Cardiac muscle cell (in vitro differentiated cells and primary cell): ENCODE measurements around the gene IFNG-AS1. TPM values are rescaled to one million over a fixed set of nuclear protein-coding genes. Genes with fewer than 3 reads are reported as not detected.

ENCODE experiments used
- DNase-seq, 2 donors: peaks; one replicate each; pipeline versions ENCODE4 v3.0.0 to v3.0.0-alpha.2; 2010 to 2017; ENCODE audit warnings: low read depth in 1 of 2, low spot score in 1 of 2
- H3K27ac ChIP-seq: fragments of 200-600 bp; sonication (generic); 2 replicates; pipeline ENCODE4 v1.5.1; 2016
- H3K27me3 ChIP-seq: fragments of 200-600 bp; sonication (generic); 2 replicates; pipeline ENCODE4 v1.6.0; 2016; ENCODE audit warnings: control low read depth
- H3K36me3 ChIP-seq: fragments of 200-600 bp; sonication (generic); 2 replicates; pipeline ENCODE4 v1.5.1; 2016; ENCODE audit warnings: control low read depth
- H3K4me1 ChIP-seq: fragments of 200-600 bp; sonication (generic); 2 replicates; pipeline ENCODE4 v1.8.1; 2017; ENCODE audit warnings: low read depth, mild to moderate bottlenecking, mixed run types
- H3K4me3 ChIP-seq: fragments of 200-600 bp; sonication (generic); 2 replicates; pipeline ENCODE4 v1.5.1; 2016; ENCODE audit warnings: mild to moderate bottlenecking
- H3K9me3 ChIP-seq: fragments of 200-600 bp; sonication (generic); 2 replicates; pipeline ENCODE4 v1.5.1; 2017; ENCODE audit warnings: low read depth, mild to moderate bottlenecking, control low read depth
- CTCF ChIP-seq: IDR thresholded peaks from 2 replicates; pipeline ENCODE4 v1.5.1; 2012; ENCODE audit warnings: low read depth, mild to moderate bottlenecking, low read length
- polyA plus RNA-seq: library from polyadenylated mRNA; unstranded; fragments of >200 nt; fragmentation: Nextera tagmentation; extraction: Ambion mirVana; gene quantifications from 2 replicates; pipeline ENCODE4 v1.2.1, GENCODE V29; 2016
- total RNA-seq: library from RNA; depleted of rRNA; stranded (reverse); fragments of >200 nt; gene quantifications from 2 replicates; pipeline ENCODE4 v1.2.3, GENCODE V29; 2016

IFNG-AS1 gene
- total and polyA plus RNA-seq, 2 experiments from 2014 or later = 0.39 TPM; not detected in 1

DNA sequence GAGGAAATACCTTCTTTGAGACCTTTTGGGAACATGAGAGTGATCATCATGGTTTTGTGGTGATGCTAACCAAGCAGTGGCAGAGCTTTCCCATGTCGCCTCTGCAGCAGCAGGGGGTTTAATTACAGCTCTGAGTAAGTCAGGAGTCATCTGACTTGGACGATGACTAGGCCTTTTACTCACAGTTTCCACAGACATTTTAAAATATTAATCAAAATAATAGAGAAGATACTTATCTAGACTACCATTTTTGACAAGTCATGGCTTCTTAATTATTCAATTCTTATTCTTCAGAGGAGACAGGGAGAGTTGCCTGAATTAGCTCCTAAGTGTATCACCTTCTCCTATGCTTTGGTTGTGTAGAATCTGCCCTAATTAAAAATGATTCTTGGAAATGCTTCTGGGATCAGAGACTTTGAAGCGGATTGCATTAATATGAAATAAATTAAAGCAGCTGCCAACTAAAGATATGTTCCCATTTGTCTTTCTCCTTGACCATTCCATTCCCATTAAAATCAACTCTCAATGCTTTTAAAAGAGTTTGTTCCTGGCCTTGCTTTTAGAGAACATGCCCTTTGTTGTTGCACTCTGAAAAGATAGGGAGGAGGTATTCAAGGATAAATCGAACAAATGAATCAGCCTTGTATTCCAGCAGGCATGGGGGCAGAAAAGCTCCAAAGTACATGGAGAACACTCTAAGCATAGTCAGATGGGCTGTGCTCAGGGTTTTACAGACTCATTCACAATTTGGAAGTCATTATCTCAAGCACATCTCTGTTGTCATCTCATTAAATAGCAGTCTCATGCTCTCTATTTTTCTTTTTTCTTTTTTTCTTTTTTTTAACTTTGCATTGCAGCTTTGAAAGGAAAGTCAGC is 7.7 kb upstream of the IFNG-AS1 start:
- peak in 1 of 2 donors; percentile 50 for DNase-seq
- Histone ChIP-seq H3K36me3 (no peaks in the 10 kb centered on the region), H3K27ac (no peak overlapping the region), H3K27me3 (no peaks in the 10 kb centered on the region), H3K4me1 (no peaks in the 10 kb centered on the region), H3K4me3 (no peak overlapping the region), H3K9me3 (no peaks in the 10 kb centered on the region)
- no peak for TF ChIP-seq CTCF

- TF ChIP-seq CTCF = no peak
- Histone ChIP-seq H3K4me1 (no peaks in the 10 kb centered on the region), H3K27ac (no peak overlapping the region), H3K27me3 (no peaks in the 10 kb centered on the region), H3K4me3 (no peak overlapping the region), H3K36me3 (no peaks in the 10 kb centered on the region), H3K9me3 (no peaks in the 10 kb centered on the region)
- no peak for DNase-seq
Measured at GRCh38 chr12:67982164-67982563, 7.1 kb upstream of the IFNG-AS1 start.

DNA sequence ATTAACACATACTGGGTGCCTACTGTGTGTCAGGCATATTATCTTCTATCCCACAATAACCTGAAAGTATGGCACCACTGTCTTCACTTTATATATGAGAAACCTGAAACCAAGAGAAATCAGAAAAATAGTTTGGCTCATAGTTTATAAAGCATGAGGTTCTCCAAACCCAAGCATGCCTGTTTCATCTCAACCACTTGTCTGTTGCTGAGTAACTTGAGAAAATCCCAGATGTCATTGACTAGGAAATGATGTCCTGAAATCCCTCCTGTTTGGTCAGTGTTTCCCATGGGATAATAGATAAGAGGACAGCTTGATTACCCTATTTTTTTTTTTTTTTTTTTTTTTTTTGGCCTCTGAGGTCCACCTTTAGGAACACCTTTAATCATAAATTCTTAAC is 2.6 kb upstream of the IFNG-AS1 start:
- Histone ChIP-seq H3K27me3 (no peaks in the 10 kb centered on the region), H3K36me3 (no peaks in the 10 kb centered on the region), H3K4me3 (no peak overlapping the region), H3K4me1 (no peaks in the 10 kb centered on the region), H3K27ac (no peak overlapping the region), H3K9me3 (no peaks in the 10 kb centered on the region)
- no peak for DNase-seq
- no peak for TF ChIP-seq CTCF

DNA sequence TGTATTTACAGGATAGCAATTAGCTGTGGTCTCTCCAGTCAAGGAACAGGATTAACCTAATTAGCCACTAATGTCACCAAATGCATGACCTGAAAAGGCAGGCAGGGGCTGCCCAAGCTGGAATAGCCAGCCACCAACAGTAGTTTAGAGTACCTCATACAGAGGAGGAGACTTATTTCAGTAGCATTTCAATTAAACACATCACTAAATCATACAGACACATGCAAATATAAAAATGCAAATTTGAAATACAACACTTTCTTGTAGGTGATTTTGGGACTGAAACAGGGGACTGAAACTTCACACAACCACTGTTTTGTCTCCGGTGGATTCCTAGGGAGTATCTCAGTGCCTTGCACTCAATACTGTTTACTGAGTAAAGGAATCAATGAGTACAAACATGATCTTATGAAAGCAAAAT is 636 bp upstream of the IFNG-AS1 start:
- Histone ChIP-seq H3K9me3 (no peaks in the 10 kb centered on the region), H3K27me3 (no peaks in the 10 kb centered on the region), H3K36me3 (no peaks in the 10 kb centered on the region), H3K4me1 (no peaks in the 10 kb centered on the region), H3K4me3 (no peak overlapping the region), H3K27ac (no peak overlapping the region)
- DNase-seq = no peak
- TF ChIP-seq CTCF = no peak

- no peaks in the 10 kb centered on the region for H3K4me1 ChIP-seq
- H3K27ac ChIP-seq = no peak overlapping the region
- DNase-seq = no peak
- H3K4me3 ChIP-seq = no peak overlapping the region
- no peak for TF ChIP-seq CTCF
- H3K36me3 ChIP-seq = no peaks in the 10 kb centered on the region
- no peaks in the 10 kb centered on the region for H3K27me3 ChIP-seq
- H3K9me3 ChIP-seq = no peaks in the 10 kb centered on the region
Measured at GRCh38 chr12:67991158-67991557, 1.9 kb downstream of the IFNG-AS1 start.
